GM19193 (cell line): Measurements from ENCODE around the gene PPM1N.

Source experiments
- POLR2A ChIP-seq: IDR thresholded peaks from 4 replicates; pipeline ENCODE4 v1.6.1; 2011; ENCODE audit not compliant: insufficient read depth, insufficient read length; ENCODE audit errors: extremely low read depth

Gene PPM1N

GRCh38 chr19:45497791-45498190, 452 bp upstream of the PPM1N start:
- no peak for TF ChIP-seq POLR2A

GRCh38 chr19:45499196-45500180, 1.2 kb downstream of the PPM1N start:
- TF ChIP-seq POLR2A: no peak

- TF ChIP-seq POLR2A: no peak
Measured at GRCh38 chr19:45500918-45501729, 2.9 kb downstream of the PPM1N start.

- no peak for TF ChIP-seq POLR2A
Measured at GRCh38 chr19:45501730-45502014, 3.4 kb downstream of the PPM1N start.

- no peak for TF ChIP-seq POLR2A
Measured at GRCh38 chr19:45502111-45502510, 3.9 kb downstream of the PPM1N start.

- no peak for TF ChIP-seq POLR2A
Measured at GRCh38 chr19:45503909-45504308, 5.7 kb downstream of the PPM1N start.

GRCh38 chr19:45505151-45505995, 7.1 kb downstream of the PPM1N start:
- no peak for TF ChIP-seq POLR2A

GRCh38 chr19:45505996-45506245, 7.7 kb downstream of the PPM1N start:
- TF ChIP-seq POLR2A: no peak

- TF ChIP-seq POLR2A: peak; percentile 70
Measured at GRCh38 chr19:45506246-45506988, 8.2 kb downstream of the PPM1N start.

- TF ChIP-seq POLR2A: peak; percentile 99
Measured at GRCh38 chr19:45506989-45507871, 9.0 kb downstream of the PPM1N start, which contains the start of gene VASP. Gene VASP, plus strand, starts transcription at chr19:45507479. Its CDS starts 293 bp downstream, at chr19:45507772.

- TF ChIP-seq POLR2A: no peak
Measured at GRCh38 chr19:45507872-45508416, 9.7 kb downstream of the PPM1N start.

GRCh38 chr19:45508417-45508860, 10.2 kb downstream of the PPM1N start:
- TF ChIP-seq POLR2A: no peak
